GM12874 (cell line): ENCODE data around the gene NMB.

Experiments
- TF ChIP-seq, protein P1 (sequence below): IDR thresholded peaks from 2 replicates; pipeline ENCODE4 v1.5.1; 2011; ENCODE audit warnings: low read depth, mild to moderate bottlenecking, control low read depth, low read length, moderate library complexity; ENCODE audit not compliant: insufficient read depth

Gene NMB

DNA sequence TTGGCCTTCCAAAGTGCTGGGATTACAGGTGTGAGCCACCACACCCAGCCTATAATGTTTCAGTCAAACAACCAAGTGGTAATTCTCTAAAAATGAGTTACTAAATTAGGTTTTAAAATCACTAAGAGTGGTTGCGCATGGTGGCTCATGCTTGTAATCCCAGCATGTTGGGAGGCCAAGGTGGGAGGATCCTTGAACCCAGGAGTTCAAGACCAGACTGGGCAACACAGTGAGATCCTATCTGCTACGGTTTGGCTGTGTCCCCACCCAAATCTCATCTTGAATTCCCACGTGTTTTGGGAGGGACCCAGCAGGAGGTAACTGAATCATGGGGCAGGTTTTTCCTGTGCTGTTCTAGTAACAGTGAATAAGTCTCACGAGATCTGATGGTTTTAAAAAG is 31.9 kb upstream of the NMB start:
- TF ChIP-seq, protein P1, sequence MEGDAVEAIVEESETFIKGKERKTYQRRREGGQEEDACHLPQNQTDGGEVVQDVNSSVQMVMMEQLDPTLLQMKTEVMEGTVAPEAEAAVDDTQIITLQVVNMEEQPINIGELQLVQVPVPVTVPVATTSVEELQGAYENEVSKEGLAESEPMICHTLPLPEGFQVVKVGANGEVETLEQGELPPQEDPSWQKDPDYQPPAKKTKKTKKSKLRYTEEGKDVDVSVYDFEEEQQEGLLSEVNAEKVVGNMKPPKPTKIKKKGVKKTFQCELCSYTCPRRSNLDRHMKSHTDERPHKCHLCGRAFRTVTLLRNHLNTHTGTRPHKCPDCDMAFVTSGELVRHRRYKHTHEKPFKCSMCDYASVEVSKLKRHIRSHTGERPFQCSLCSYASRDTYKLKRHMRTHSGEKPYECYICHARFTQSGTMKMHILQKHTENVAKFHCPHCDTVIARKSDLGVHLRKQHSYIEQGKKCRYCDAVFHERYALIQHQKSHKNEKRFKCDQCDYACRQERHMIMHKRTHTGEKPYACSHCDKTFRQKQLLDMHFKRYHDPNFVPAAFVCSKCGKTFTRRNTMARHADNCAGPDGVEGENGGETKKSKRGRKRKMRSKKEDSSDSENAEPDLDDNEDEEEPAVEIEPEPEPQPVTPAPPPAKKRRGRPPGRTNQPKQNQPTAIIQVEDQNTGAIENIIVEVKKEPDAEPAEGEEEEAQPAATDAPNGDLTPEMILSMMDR = no peak

DNA sequence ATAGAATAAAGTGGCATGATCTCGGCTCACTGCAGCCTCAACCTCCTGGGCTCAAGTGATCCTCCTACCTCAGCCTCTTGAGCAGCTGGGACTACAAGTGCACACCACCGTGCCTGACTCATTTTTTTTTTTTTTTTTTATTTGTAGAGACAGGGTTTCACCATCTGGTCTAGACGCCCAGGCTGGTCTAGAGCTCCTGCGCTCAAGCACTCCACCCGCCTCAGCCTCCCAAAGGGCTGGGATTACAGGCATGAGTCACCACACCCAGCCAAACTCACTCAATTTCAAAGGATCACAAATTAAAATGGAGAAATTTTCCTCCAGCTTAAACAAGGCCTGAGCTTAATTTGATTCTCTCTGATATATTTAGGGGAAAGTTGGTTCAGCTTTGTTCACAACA is 27.3 kb upstream of the NMB start:
- TF ChIP-seq, protein P1 = no peak

DNA sequence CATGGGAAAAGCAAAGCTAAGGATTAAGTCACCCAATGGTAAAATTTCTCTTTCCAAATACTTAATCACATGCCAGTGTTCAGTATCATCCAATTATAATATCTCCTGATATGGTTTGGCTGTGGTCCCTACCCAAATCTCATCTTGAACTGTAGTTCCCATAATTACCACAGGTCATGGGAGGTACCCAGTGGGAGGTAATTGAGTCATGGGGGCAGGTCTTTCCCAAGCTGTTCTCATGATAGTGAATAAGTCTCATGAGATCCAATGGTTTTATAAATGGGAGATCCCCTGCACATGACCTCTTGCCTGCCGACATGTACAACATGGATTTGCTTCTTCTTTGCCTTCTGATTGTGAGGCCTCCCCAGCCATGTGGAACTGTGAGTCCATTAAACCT is 26.1 kb upstream of the NMB start:
- TF ChIP-seq, protein P1 = no peak

DNA sequence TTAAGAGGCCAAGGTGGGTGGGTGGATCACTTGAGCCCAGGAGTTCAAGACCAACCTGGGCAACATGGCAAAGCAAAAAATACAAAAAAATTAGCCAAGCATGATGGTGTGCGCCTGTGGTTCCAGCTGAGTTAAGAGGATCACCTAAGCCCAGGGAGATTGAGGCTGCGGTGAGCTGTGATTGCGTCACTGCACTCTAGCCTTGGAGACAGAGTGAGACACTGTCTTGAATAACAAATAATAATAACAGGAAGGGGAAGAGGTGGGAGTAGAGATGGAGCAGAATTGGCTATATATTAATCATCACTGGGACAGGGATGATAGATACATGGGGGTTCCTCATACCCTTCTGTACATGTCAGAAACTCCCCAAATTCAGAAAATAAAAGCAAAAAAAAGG is 23.8 kb upstream of the NMB start:
- TF ChIP-seq, protein P1 = no peak

DNA sequence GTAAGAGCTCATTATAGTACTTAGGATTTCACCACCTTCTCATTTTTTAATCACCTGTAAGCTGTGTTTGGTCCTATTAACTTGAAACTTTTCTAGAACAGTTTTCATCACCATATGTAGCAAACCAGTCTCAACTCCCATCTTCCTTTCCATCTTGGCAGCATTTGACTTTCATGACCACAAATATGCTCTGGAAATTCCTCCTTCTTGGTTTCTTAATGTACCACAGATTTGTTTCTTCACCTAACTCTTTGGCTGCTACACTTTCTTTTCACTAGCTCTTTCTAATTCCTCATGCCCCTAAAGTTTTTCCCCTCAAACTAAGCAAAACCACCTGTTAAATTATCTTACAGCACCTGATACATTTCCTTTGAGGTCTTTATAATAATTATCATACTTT is 13.2 kb upstream of the NMB start:
- TF ChIP-seq, protein P1 = no peak

DNA sequence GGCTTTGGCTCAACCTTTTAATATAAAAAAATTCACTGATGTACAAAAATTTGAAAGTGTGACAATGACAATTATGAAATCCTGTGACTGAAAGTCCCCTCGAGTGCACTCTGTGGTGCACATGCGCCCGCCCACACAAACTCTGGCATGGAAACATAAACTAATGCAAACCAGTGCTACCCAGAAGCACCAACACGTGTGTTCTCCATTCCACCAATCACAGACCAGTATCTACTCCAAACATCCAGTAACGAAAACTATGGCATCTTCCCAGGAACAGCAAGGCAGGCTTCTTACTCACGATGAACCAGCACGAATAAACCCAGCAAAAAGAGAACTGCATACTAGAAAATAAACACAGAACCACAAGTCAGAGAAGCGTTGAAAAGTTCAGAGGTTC is 11.7 kb upstream of the NMB start:
- TF ChIP-seq, protein P1 = no peak

DNA sequence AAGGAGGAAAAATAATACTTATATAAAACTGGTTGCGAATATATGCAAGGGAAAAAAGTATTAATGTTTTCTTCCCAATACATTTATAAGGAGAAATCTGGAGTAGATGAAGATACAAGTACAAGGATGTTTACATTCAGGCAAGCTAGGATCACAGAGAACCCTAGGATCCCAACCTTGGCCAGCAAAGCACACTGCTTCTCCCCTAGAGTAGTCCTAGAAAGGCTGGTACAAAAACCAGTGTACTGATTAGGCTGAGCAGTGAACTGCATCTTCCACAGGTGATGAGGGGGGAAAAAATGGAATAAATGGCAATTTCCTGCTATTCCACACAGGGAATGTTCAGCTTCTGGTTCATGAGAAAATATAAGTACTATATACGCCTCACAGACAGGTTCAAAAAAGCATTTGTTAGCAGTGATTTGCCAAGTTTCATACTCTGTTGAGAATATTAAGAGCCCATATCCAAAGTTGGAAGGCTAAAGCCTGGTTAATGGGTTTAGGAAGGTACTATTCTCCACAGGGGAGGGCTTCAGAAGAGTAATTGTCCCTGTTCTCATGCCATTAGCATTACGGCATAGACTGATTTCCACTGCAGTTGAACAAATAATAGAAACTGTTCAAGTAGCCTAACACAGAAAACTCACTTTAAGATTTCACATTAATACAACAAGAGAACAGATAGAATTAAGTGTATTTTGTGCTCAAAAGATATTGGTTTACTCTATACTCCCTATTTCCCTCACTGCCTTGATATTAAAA is 10.4 kb upstream of the NMB start:
- TF ChIP-seq, protein P1 = no peak
